ENCODE measurements around the gene PRKCB. TPM values are rescaled to one million over a fixed set of nuclear protein-coding genes. Genes with fewer than 3 reads are reported as not detected.

Gene PRKCB
- total and polyA plus RNA-seq, 2 of the 8 experiments (the other 6 are each of a cell fraction or from before 2014, with no cell fraction given): 7.1 to 12.1 TPM

DNA sequence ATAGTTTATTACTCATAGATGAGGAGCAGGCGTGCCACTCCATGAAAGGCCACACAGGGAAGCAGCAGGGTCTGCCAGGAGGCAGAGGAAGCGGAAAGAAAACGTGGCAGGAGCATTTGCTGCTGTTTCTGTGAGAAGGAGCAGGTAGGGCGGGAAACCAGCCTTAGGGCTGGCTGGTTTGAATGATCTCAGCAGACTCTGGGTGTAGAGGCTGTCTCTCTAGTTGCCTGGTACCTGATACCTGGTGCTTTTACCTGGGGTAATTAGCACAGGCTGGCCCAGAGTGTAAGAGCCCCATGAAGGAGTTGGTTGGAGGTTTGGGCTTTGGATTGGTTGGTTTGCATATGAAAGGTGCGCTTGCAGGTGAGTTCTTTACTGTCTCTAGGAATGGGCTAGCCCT lies 215.3 kb downstream of the PRKCB start (continued):
- TF ChIP-seq, protein P1, sequence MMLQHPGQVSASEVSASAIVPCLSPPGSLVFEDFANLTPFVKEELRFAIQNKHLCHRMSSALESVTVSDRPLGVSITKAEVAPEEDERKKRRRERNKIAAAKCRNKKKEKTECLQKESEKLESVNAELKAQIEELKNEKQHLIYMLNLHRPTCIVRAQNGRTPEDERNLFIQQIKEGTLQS (IDR thresholded peaks at IDR 0.05; ENCODE audit: insufficient read depth, low read depth, low read length): no peak
- TF ChIP-seq RAD21 (IDR thresholded peaks at IDR 0.05 in 1 of 2, conservative IDR thresholded peaks at IDR 0.05 in 1 of 2; ENCODE audit: low read depth in 2 of 2, low read length in 2 of 2) (0 out of 4 replicates have a peak, but pooled peaks of 1 of the 2 experiments have one; percentile 13), TAF1 (IDR thresholded peaks at IDR 0.05; ENCODE audit: low read depth, low read length) (peak; percentile 42; the same call in 1 of the 2 replicates), POLR2AphosphoS5 (IDR thresholded peaks at IDR 0.05; ENCODE audit: low read depth, low read length) (no peak), MAX (IDR thresholded peaks at IDR 0.05) (peak; percentile 28; the same call in 1 of the 2 replicates), GTF2F1 (IDR thresholded peaks at IDR 0.05; ENCODE audit: borderline replicate concordance, low read depth, low read length) (no peak), EGR1 (IDR thresholded peaks at IDR 0.05; ENCODE audit: borderline replicate concordance, low read depth, low read length) (no peak), EZH2 (IDR thresholded peaks at IDR 0.05; ENCODE audit: low read depth, low read length, severe bottlenecking) (no peak), NANOG (IDR thresholded peaks at IDR 0.05; ENCODE audit: insufficient read depth, low read depth, low read length, poor library complexity, severe bottlenecking) (peak; percentile 10), BRCA1 (IDR thresholded peaks at IDR 0.05; ENCODE audit: low read depth, low read length) (no peak), RFX5 (IDR thresholded peaks at IDR 0.05; ENCODE audit: borderline replicate concordance, low read depth, low read length) (no peak), BACH1 (IDR thresholded peaks at IDR 0.05; ENCODE audit: low read length) (no peak), TBP (IDR thresholded peaks at IDR 0.05; ENCODE audit: low read depth, low read length) (peak; percentile 78)
